Fibroblast of upper back skin (primary cell): ENCODE data around the gene NFIX.
"Not testable (repeated sequence)": the region's sequence is repeated elsewhere in the genome, so short reads cannot be mapped to it uniquely, and the experiment has no call there.

Experiments used
- DNase-seq: peaks from one replicate; pipeline ENCODE4 v3.0.0-alpha.2; 2013

Gene NFIX

DNA sequence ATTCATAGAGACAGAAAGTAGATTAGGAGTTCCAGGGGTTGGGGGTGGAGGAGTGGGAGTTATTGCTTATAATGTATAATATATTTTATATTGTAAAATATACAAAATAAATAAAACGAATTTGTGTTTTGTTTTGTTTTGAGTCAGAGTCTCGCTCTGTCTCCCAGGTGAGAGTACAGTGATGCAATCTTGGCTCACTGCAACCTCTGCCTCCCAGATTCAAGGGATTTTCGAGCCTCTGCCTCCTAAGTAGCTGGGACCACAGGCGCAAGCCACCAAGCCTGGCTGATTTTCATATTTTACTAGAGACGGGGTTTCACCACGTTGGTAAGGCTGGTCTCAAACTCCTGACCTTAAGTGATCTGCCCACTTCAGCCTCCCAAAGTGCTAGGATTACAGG lies 35.8 kb upstream of the NFIX start:
- no peak for DNase-seq

GRCh38 chr19:12965017-12965811 lies 30.1 kb upstream of the NFIX start:
- DNase-seq = peak; percentile 74

GRCh38 chr19:12965812-12966135 lies 29.5 kb upstream of the NFIX start:
- no peak for DNase-seq

- no peak for DNase-seq
Observed at GRCh38 chr19:12967907-12968306, 27.4 kb upstream of the NFIX start.

GRCh38 chr19:12969292-12969988 lies 25.8 kb upstream of the NFIX start, which contains the start of gene DAND5:
TSS of gene DAND5 (plus strand) at chr19:12969576. CDS start at chr19:12969661, 85 bp downstream.
- no peak for DNase-seq

GRCh38 chr19:12970070-12970820 lies 25.0 kb upstream of the NFIX start:
- no peak for DNase-seq

- DNase-seq = no peak
Observed at GRCh38 chr19:12973236-12973635, 22.0 kb upstream of the NFIX start.

DNA sequence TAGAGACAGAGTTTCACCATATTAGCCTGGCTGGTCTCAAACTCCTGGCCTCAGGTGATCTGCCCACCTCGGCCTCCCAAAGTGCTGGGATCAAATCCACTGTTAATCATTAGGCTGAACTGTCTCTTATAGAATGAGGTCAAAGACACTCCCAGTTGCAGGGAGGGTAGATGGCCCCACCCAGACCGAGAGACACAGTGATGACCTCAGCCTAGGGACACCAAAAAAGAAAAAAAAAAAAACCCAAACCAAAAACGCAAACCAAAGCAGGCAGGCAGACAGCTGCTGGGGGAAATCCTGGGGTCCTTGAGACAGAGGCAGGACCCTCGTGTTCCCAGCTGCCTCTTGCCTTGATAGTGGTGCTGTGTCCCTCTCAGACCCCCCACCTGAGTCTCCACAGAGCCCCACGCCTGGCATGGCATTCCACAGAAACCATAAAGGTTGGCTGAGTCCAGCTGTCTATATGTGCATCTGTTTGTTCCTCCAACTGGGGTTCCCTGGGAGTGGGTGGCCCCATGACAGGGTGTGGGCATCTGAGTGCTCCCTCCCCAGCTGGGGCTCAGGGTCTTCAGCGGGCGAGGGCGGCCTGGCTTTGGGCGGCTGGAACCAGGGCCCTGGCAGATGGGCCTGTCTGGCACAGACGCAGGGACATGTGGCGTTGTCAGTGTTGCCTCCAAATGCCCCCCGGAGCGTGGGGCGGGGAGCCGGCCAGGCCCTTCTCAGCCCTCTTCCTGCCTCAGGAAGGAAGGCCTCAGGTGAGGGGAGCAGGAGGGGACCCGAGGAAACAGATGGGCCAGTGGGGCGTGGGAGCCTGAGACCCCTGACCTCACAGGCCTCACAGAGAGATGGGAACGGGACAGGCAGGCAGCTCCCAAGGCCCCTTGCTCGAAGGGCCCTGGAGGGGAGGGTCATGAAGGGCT lies 20.7 kb upstream of the NFIX start:
- DNase-seq = no peak

- DNase-seq = no peak
Observed at GRCh38 chr19:12975221-12975741, 20.0 kb upstream of the NFIX start.

- not testable (repeated sequence) for DNase-seq
Observed at GRCh38 chr19:12976109-12976508, 19.2 kb upstream of the NFIX start.

DNA sequence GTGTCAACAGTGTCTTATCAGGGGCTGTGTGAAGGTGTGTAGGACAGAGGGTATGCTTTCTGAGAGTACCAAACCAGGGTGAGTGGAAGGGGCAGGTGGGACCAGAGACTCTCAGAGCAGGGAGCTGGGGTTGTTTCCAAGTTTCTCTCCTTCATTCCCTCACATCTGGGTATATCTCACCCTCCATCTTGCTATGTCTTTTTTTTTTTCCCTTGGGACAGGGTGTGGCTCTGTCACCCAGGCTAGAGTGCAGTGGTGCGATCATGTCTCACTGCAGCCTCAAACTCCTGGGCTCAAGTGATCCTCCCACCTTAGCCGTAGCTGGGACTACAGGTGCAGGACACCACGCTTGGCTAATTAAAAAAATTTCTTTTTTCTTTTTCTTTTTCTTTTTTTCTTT lies 15.3 kb upstream of the NFIX start:
- DNase-seq = no peak

- no peak for DNase-seq
Observed at GRCh38 chr19:12982648-12983047, 12.6 kb upstream of the NFIX start.

DNA sequence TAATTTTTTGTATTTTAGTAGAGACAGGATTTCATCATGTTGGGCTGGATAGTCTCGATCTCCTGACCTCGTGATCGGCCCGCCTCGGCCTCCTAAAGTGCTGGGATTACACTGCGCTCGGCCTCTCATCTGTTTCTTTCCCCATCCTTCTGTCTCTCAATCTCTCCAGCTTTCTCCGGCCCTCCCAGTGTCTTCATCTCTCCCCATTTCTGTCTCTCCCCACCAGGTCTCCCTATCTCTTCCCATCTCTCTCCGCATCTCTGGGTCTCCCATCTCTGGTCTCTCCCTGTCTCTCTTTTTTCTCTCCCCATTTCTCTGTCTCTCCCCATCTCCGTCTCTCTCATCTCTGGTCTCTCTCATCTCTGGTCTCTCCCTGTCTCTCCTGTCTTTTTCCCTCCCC lies 12.2 kb upstream of the NFIX start:
- no peak for DNase-seq

- peak; percentile 73 for DNase-seq
Observed at GRCh38 chr19:12983542-12984142, 11.6 kb upstream of the NFIX start.

DNA sequence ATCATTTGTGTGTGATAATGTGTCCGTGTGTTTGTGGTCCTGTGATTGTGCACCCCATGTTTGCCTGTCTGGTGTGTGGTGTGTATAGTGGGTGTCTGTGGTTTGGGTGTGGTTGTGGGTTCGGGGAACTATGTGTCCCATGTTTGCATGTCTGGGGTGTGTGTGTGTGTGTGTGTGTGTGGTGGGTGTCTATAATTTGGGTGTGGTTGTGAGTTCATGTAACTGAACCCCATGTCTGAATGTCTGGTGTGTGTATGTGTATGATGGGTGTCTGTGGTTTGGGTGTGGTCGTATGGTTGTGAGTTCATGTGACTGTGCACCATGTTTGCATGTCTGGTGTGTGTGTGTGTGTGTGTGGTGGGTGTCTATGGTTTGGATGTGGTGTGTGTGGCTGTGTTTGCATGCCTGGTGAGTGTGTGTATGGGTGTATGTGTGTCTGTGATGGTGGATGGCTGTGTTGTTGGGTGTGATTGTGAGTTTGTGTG lies 11.1 kb upstream of the NFIX start:
- no peak for DNase-seq

DNA sequence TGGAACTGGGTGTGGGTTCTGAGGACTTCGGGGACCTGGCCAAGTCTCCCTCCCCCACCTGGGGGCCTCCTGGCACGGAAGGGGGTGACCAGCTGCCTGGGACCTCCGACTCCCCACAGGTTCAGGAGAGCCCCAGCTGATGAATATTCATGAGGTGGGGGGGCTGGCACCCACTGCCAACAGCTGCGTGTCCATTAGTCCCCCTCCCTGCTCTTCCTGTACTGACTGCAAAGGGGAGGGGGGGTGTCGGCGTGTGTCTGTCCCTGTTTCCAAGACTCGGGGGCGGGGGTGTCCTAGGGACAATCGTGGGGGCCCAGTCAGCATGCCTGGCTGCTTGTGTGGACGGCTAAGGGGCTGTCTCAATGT lies 10.6 kb upstream of the NFIX start:
- DNase-seq = no peak

DNA sequence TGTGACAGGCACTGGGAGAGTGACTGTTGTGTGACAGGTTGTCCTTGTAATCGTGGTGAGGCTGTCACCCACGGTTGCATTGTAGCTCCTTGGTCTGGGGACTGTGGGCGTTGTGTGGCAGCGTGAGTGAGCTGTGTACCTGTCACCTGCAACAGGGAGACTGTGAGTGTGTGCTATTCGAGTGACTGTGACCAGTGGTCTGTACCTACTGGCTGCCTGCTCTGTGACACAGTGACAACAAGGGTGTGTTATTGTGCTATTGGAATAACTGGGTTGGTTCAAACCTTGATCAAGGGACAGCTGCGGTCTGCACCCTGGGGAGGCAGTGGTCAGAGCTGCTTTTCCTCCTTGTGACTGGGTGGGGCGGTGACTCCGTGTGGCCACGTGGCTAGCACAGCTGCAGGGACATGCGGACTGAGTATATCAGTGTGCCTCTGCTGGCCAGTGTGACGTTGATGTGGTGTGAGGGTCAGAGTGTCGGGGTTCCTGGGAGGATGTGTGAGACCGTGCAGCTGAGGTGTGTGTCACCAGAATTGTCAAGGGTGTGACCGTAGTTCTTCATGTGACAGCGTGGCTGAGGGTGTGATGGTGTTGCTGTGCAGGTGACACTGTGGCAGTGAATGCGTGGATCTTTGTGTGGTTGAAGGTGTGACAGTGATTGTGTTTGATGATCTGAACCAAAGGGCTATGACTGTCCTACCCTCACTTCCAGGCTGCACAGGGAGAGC lies 10.1 kb upstream of the NFIX start:
- no peak for DNase-seq

DNA sequence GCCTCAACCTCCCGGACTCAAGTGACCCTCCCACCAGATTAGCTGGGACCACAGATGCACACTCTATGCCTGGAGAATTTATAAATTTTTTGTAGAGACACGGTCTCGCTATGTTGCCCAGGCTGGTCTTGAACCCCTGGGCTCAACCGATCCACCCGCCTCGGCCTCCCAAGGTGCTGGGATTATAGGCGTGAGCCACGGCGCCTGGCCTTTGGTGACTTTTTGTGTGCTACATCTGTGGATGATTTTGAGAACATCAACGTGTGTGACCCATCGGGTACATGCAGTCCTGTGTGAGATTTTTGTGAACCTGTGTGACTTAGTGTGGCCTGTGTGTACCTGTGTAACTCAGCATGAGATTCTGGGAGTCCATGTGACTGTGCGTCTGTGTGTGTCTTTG lies 8.5 kb upstream of the NFIX start:
- DNase-seq = no peak

DNA sequence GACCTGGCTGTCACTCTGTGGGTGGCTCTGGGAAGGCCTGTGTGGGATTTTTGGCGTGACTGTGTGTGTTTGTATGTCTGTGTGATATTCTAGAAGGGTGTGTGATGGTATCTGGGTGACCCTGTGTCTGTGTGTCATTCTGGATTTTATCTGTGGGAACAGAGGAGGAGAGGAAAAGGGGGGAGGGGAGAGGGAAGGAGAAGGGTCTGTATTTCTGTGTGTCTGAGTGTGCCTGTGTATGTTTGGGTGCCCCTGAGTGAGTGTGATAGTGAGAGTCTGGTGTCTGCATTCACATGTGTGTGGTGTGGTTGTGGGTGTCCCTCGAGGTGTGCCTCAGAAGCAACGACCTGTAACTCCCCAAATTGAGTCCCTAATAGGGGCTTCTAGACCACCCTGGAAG lies 8.1 kb upstream of the NFIX start:
- no peak for DNase-seq

DNA sequence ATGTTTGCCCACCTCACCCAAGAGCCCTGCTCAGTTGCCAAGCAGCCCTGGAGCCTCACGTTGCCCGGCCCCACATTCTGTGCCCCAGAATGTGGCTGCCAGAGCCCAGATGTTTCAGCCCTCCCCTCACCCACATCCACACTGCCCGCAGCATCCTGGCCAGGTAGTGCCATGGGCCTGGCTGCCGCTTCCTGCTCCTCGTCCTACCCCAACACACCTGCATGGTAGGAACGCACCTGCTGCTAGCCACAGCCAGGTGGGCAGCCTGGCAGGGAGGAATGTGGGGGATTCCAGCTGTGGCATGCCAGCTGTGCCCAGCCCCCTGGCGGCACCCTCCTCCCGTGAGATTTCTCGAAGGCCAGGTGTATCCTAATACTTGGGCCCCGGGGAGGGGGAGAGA lies 7.5 kb upstream of the NFIX start:
- DNase-seq = no peak

- DNase-seq = no peak
Observed at GRCh38 chr19:12990431-12990830, 4.8 kb upstream of the NFIX start.
